Stomach (tissue), 9 donors: ENCODE measurements around the gene DHRSX. TPM values are rescaled to one million over a fixed set of nuclear protein-coding genes. Genes with fewer than 3 reads are reported as not detected.
"Not testable (repeated sequence)": the region's sequence is repeated elsewhere in the genome, so short reads cannot be mapped to it uniquely, and the experiment has no call there.

Experiments used
- DNase-seq, 2 donors: peaks; one replicate each; pipeline versions ENCODE4 v3.0.0 to v3.0.0-alpha.2; 2013 to 2019
- H3K27ac ChIP-seq, 5 donors: fragments of 200-600 bp in 4 of 5; sonication (generic) in 4 of 5; one replicate each; pipeline ENCODE4 v1.5.1; 2013 to 2019; ENCODE audit warnings: mild to moderate bottlenecking in 1 of 5, moderate library complexity in 1 of 5
- H3K27me3 ChIP-seq, 3 donors: fragments of 200-600 bp; sonication (generic); one replicate each; pipeline ENCODE4 v1.5.1; 2017 to 2019; ENCODE audit warnings: mixed run types in 1 of 3
- H3K36me3 ChIP-seq, 4 donors: fragments of 200-600 bp; sonication (generic); 1 replicate in 3 of 4; 2 replicates in 1 of 4; pipeline ENCODE4 v1.5.1; 2016 to 2019
- H3K4me1 ChIP-seq, 4 donors: fragments of 200-600 bp; sonication (generic); one replicate each; pipeline ENCODE4 v1.5.1; 2016 to 2019
- H3K4me3 ChIP-seq, 4 donors: fragments of 200-600 bp; sonication (generic) in 3 of 4; one replicate each; pipeline ENCODE4 v1.5.1; 2016 to 2019; ENCODE audit warnings: mild to moderate bottlenecking in 1 of 4
- H3K9me3 ChIP-seq, 4 donors: fragments of 200-600 bp; sonication (generic); one replicate each; pipeline ENCODE4 v1.5.1; 2016 to 2019
- CTCF ChIP-seq, 7 experiments: fragments of 450-650 bp in 4 of 7; fragments of 200-600 bp in 3 of 7; sonication (generic) in 3 of 7; IDR thresholded peaks; one replicate each; pipeline ENCODE4 v1.5.1; 2016 to 2019; ENCODE audit warnings: antibody characterized with exemption in 7 of 7, control low read depth in 2 of 7, mild to moderate bottlenecking in 1 of 7
- EP300 ChIP-seq: sonication (generic); formaldehyde crosslinking; IDR thresholded peaks from one replicate; pipeline ENCODE4 v1.6.1; 2017; ENCODE audit warnings: antibody characterized with exemption
- POLR2A ChIP-seq, 4 donors: fragments of 450-650 bp; IDR thresholded peaks; one replicate each; pipeline ENCODE4 v1.6.1; 2016; ENCODE audit warnings: antibody characterized with exemption in 4 of 4, control low read depth in 2 of 4, mild to moderate bottlenecking in 1 of 4, moderate library complexity in 1 of 4
- POLR2AphosphoS5 ChIP-seq, 3 donors: sonication (generic); formaldehyde crosslinking; IDR thresholded peaks; one replicate each; pipeline ENCODE4 v1.6.1; 2016; ENCODE audit warnings: antibody characterized with exemption in 3 of 3
- WGBS, 5 donors: extraction: QIAGEN DNeasy Blood & Tissue Kit in 3 of 5; methylation state at CpG; one replicate each; pipeline versions ENCODE4 v1.1.5 to v1.1.7; 2013 to 2018; 5-methylcytosine and 5-hydroxymethylcytosine counted together
- intact Hi-C: fragments of 100-400 bp; cut with DNase I; formaldehyde crosslinking; loops from one replicate; pipeline ENCODE4 v1.15.1; 2023; ENCODE audit warnings: low total_unique reads
- polyA plus RNA-seq, 3 donors: library from polyadenylated mRNA; stranded (reverse); fragments of 200-250 nt; gene quantifications; one replicate each; pipeline ENCODE4 v1.2.3, GENCODE V29; 2013
- total RNA-seq, 5 donors: library from RNA; depleted of rRNA; stranded (reverse); fragments of >200 nt; gene quantifications; one replicate each; pipeline versions ENCODE4 v1.1.0 to v1.2.3, GENCODE V29; 2014 to 2016
- donor health status: healthy with polysubstance abuse.
- donor health status: Bipolar disorder and iron deficiency.
- donor health status: healthy.

Gene DHRSX
- total and polyA plus RNA-seq, 8 donors: 11.2 to 69.4 (median 21.1) TPM

- WGBS, 5 donors: 80 to 98% (median 90%) methylated on average over 6 of the region's 6 CpGs
- no peak for DNase-seq
- no peak overlapping the region for H3K4me3 ChIP-seq
Observed at GRCh38 chrX:2458309-2458708, 42.5 kb downstream of the DHRSX start.

GRCh38 chrX:2457289-2458133 is 43.3 kb downstream of the DHRSX start:
- TF ChIP-seq POLR2A (IDR thresholded peaks at IDR 0.05): no peak
- no peak for TF ChIP-seq POLR2AphosphoS5 (IDR thresholded peaks at IDR 0.05)
- Histone ChIP-seq H3K27me3 (no peaks in the 10 kb centered on the region), H3K9me3 (no peaks in the 10 kb centered on the region), H3K27ac (no peak overlapping the region), H3K4me3 (no peak overlapping the region), H3K4me1 (peaks cover 0 to 12% (median 8%) of the 10 kb centered on the region in 4 donors), H3K36me3 (no peaks in the 10 kb centered on the region)
- no peak for DNase-seq
- intact Hi-C loops: no loop called here
- 83 to 92% (median 89%) methylated on average over 24 to 26 of the region's 26 CpGs for WGBS, 5 donors

More at GRCh38 chrX:2458309-2458708, 42.5 kb downstream of the DHRSX start:
- intact Hi-C loops: no loop called here
- TF ChIP-seq EP300 (no peak), POLR2AphosphoS5 (IDR thresholded peaks at IDR 0.05) (no peak), POLR2A (IDR thresholded peaks at IDR 0.05) (no peak), CTCF (IDR thresholded peaks at IDR 0.05) (no peak)
- Histone ChIP-seq H3K27me3 (no peaks in the 10 kb centered on the region), H3K4me1 (peaks cover 0 to 16% (median 8%) of the 10 kb centered on the region in 4 donors), H3K36me3 (no peaks in the 10 kb centered on the region), H3K27ac (no peak overlapping the region), H3K9me3 (no peaks in the 10 kb centered on the region)

- WGBS, 5 donors: 74 to 92% (median 78%) methylated on average over 8 of the region's 8 CpGs
Observed at GRCh38 chrX:2456091-2456490, 44.7 kb downstream of the DHRSX start.

GRCh38 chrX:2454620-2455019 is 46.2 kb downstream of the DHRSX start:
- H3K4me3 ChIP-seq, H3K27me3 ChIP-seq, intact Hi-C loops, H3K27ac ChIP-seq, H3K9me3 ChIP-seq, DNase-seq, H3K36me3 ChIP-seq: not testable (repeated sequence)
- WGBS, 5 donors: 92 to 98% (median 95%) methylated on average over 9 of the region's 9 CpGs
- peaks cover 0 to 16% (median 5%) of the 10 kb centered on the region in 4 donors for H3K4me1 ChIP-seq

More at GRCh38 chrX:2456091-2456490, 44.7 kb downstream of the DHRSX start:
- H3K4me1 ChIP-seq, H3K27me3 ChIP-seq, intact Hi-C loops, DNase-seq, H3K4me3 ChIP-seq, H3K9me3 ChIP-seq, H3K27ac ChIP-seq, H3K36me3 ChIP-seq: not testable (repeated sequence)

- Histone ChIP-seq H3K4me1 (peaks cover 0 to 16% (median 5%) of the 10 kb centered on the region in 4 donors), H3K9me3 (no peaks in the 10 kb centered on the region), H3K4me3 (no peak overlapping the region), H3K27me3 (no peaks in the 10 kb centered on the region), H3K36me3 (no peaks in the 10 kb centered on the region), H3K27ac (no peak overlapping the region)
- no peak for DNase-seq
- intact Hi-C loops: no loop called here
- WGBS, 5 donors: 91 to 98% (median 96%) methylated on average over 4 of the region's 4 CpGs
- TF ChIP-seq CTCF (IDR thresholded peaks at IDR 0.05): no peak
- TF ChIP-seq POLR2A (IDR thresholded peaks at IDR 0.05): no peak
Observed at GRCh38 chrX:2452799-2453198, 48.0 kb downstream of the DHRSX start.

GRCh38 chrX:2452317-2452784 is 48.4 kb downstream of the DHRSX start:
- Histone ChIP-seq H3K9me3 (no peaks in the 10 kb centered on the region), H3K36me3 (peaks cover 0 to 3% (median under 1%) of the 10 kb centered on the region in 4 donors), H3K4me3 (no peak overlapping the region), H3K4me1 (peaks cover 0 to 16% (median 5%) of the 10 kb centered on the region in 4 donors), H3K27ac (no peak overlapping the region), H3K27me3 (no peaks in the 10 kb centered on the region)
- no peak for DNase-seq
- 91 to 96% (median 94%) methylated on average over 21 to 22 of the region's 22 CpGs for WGBS, 5 donors
- no peak for TF ChIP-seq EP300
- TF ChIP-seq POLR2A (IDR thresholded peaks at IDR 0.05): no peak
- TF ChIP-seq CTCF (IDR thresholded peaks at IDR 0.05): no peak
- TF ChIP-seq POLR2AphosphoS5 (IDR thresholded peaks at IDR 0.05): no peak
- intact Hi-C loops: no loop called here
